Activated effector memory CD4-positive, alpha-beta T cell treated with Interleukin-2 at 50 U/mL for 16 hours (primary cell): Measurements from ENCODE around the gene NMUR2.

ENCODE experiments used
- DNase-seq: peaks from one replicate; pipeline ENCODE4 v3.0.0-alpha.2; 2020

The NMUR2 gene, protein sequence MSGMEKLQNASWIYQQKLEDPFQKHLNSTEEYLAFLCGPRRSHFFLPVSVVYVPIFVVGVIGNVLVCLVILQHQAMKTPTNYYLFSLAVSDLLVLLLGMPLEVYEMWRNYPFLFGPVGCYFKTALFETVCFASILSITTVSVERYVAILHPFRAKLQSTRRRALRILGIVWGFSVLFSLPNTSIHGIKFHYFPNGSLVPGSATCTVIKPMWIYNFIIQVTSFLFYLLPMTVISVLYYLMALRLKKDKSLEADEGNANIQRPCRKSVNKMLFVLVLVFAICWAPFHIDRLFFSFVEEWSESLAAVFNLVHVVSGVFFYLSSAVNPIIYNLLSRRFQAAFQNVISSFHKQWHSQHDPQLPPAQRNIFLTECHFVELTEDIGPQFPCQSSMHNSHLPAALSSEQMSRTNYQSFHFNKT

DNA sequence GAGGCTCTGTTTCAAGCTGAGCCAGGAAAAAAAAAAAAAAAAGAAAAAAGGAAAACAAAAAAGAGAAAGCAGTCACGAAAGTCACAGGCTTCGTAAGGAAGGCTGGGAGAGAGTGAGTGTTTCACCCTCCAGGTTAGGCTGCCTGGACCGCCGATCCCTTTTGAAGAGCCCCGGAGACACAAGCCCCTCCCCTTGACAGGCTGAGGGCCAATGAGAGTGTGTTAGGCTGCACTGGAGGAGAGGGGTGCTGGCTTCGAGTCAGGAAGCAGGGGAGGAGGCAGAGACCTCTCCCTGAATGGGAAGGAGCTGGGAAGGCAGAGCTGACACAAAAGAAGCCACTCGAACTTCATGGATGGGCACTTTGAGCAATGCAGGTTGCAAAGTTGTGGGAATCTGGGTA lies at the start of gene NMUR2:
TSS of gene NMUR2 (minus strand) at position 135 of the 400 bp plus-strand sequence. CDS start 166 bp downstream, outside the sequence.
- DNase-seq, result no peak

DNA sequence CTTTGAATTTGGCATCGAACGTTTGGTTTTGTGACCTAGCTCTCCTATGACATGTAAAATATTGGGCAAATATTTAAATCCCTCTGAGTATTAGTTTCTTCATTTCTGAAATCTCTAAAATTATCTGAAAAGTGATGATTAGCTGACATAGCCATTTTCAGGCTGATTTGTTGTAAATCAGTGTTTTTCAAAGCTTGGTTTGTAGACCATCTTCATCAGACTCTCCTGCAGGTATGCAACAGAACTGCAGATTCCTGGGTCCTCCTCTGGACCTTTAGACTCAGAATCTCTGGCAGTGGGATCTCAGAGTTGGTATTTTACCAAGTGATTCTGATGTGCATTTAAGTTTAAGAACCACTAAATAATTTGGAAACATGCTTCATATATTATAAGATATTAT lies 38.9 kb upstream of the NMUR2 start:
- no peak for DNase-seq

DNA sequence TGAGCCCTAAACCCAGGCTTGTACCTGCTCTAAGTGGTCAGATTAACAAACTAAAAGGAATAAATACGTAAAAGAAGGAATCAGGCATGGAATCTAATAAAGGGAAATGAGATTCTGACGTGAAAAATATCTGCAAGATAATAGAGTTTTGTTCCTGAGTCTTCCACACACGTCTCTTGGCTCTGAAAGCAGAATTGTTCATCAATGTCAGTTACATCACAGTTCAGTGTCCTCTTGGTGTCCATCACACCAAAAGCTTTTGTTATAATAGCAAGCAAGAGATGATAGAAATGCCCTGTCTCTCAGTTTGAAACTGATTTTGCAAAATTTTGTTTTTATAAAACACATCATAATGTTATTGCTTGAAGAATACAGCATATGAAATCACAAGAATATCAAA lies 34.7 kb upstream of the NMUR2 start:
- no peak for DNase-seq

DNA sequence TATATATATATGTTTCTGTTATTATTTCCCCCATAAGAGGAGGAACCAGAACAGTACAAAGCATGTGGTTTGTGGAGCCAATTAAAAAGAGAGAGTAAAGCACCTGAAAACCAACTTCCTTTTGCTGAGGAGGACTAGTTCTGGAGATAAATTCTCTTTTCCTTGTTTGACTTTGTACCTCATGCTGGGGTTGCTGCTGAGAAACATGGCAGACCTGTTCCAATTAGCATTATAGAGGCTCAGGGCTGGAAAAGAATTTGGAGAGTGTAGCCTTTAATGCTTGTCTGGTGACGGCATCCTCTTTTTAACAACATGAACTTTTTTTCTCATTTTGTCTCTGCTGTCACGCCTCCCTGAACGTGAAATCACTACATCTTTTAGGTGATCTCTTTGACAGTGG lies 32.8 kb upstream of the NMUR2 start:
- no peak for DNase-seq

DNA sequence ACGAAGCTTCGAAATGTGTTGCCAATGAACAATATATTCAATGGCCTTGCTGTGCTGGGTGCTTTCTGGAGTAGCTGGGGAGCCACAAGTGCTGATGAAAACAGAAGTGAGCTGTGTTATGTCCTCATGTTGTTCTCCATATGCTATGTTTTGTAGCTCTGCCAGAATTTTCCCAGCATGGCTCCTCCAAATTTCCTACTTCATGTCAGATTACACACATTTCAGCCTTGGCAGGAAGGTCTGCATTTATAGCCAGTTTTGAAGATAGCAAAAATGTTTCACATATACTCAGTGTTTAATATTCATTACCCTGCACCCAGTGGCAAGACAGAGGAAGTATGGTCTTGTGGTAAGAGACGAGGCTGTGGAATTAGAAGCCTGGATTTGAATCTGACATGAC lies 22.6 kb upstream of the NMUR2 start:
- no peak for DNase-seq

DNA sequence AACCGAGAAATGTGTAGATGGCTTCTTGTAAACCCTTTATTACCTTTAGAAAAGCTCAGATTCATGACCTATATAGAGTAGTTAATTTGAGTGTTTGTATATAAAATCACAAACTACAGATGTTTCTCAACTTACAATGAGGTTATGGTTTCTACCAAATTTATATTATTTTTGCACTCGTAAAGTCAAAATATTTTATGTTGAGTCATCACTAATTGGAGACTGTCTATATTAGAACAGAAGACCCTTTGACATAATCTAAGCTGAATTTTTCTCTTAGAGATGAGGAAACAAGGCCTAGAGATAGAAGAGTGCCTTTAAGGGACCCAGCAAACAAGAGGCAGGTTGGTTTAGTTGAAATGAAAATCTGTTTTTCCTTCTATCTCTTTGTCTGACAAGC lies 20.0 kb upstream of the NMUR2 start:
- no peak for DNase-seq

DNA sequence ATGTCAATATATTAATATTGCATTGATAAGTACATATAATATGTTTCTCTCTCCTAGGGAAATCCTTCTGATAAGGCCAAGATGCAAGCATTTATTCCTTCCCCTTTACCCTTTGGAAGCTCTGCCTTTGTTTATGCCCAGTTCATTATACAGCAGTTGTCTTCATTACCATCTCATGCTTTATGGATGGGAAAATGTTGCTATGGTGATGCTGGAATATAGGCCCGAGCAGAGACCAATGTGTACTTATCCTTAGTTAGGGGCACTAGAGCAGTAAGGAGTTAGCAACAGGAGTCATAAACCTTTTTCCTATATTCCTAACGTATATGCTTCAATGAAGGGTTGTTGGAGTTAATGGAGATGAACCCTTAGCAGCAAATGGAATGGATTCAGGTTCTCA lies 19.4 kb upstream of the NMUR2 start:
- DNase-seq, result no peak

DNA sequence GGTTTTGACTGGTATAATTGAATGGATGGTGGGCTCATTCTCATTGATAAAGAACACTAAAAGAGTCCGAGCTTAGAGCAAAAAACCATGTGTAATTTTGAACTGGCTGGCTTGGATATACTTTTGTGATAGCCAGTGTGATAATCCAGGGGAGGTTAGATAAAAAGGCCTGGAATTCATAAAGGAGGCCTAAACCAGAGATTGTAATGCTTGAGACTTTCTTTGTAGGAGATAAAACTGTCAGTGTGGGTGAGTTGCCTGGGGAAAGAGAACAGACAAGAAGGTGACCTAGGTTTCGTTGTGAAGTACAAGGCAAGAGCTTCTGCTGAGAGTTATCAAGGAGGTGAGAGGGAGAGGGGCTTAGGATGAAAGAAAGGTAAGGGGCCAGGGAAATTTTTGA lies 17.0 kb upstream of the NMUR2 start:
- DNase-seq, result no peak

DNA sequence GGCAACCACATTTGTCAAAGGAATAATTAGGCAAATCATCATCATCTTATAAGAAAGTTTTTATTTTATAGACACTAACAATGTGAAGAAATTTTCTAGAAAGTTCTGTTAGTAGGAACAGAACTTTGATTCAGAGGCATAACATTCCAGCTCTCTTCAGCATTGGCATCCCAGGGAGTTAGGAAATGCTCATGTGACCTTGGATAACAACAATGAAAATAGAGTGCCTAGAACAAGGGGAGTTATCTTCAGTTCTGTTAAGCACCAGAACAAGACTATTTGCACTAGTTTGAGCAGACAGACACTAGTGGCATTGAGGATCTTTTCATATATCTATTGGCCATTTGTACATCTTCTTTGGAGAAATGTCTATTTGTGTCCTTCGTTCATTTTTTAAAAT lies 7.0 kb upstream of the NMUR2 start:
- no peak for DNase-seq

DNA sequence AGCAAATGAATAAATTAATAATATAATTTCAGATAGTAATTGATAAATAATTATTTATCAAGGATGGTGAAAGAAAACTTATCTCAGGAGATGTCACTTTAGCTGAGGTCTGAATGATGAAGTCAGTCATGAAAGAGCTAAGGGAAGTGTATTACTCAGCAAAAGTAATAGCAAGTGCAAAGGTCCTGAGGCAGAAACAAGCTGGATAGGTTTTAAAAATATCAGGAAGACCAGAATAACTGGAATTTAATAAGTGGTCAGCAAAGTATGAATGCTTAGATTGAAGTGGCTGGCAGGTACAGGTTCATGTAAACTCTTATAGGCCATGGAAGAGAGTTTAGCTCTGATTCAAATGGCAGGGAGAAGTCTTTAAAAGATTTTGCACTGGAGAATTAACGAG lies 1.0 kb upstream of the NMUR2 start:
- no peak for DNase-seq

DNA sequence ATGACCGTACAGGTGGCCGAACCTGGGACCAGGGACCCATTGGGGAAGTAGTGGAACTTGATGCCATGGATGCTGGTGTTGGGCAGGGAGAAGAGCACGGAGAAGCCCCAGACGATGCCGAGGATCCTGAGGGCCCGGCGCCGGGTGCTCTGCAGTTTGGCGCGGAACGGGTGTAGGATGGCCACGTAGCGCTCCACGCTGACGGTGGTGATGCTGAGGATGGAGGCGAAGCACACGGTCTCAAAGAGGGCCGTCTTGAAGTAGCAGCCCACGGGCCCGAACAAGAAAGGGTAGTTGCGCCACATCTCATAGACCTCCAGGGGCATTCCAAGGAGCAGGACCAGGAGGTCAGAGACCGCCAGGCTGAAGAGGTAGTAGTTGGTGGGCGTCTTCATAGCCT lies 585 bp downstream of the NMUR2 start:
- no peak for DNase-seq

DNA sequence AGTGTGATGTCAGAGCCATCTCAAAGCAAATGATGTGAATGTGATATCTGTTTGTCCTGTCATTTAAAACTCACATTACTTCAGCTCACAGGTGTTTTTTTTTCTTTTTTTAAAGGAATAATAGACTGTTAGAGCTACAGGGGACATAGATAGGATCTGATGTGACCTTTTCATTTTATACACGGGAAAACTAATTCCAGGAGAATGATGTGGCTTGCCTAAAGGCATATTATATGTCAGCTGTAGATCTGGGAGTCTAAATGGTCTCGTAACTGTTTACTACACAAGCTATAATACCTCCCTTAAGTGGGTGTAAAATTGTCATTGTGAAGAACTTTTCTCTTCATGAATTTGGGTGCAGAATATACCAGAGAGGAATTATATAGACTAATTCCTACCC lies 2.0 kb downstream of the NMUR2 start:
- no peak for DNase-seq

DNA sequence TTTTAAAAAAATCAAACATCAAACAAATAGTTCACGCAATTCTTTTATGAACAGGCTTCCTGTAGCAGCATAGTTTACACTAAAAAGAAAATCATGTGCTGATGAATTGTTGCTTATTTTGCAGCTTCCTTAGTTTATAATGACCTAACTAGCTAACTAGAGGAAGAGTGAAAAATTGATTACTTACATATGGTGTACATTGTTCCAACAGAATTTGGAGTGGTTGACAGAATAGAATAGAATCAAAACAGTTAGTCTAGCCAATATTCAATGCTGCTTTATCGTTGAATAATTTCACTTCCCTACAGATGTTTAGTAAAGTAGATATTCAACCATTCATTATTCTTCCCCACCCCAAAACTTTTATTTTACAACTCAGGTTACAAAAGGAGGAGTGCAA lies 4.2 kb downstream of the NMUR2 start:
- DNase-seq, result no peak

DNA sequence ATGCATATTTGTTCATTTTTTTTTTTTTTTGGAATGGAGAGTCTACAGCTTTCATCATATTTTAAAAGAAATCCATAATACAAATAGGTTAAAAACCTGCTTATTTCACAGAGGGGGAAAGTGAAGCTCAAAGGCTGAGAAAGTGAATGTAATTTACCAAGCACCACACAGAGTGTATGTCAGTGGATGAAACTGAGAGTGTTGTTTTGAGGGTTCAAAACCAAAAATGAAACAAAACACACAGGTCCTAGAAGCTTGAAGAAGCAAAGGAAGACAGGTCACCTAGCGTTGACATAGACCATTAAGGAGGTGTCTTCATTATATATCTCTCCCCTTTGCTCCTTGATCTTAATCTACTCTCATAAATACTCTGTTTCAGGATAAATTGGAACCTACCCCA lies 7.5 kb downstream of the NMUR2 start:
- no peak for DNase-seq

DNA sequence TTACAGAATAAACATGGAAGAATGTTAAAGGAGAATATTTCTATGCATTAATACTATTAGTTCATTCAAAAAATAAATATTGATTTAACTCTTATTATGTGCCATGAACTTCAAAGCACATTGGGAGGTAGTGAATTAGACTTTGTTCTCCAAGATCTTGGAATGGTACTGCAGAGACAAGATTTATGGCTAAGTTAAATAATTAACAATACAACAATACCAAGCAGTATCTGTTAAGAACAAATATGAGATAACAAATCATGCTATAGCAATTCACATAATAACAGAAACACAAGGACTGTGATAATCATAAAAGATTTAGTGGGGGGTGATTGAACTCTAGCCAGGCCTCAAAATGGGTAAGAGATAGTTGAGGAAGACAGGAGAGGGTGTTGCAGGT lies 11.6 kb downstream of the NMUR2 start:
- no peak for DNase-seq

DNA sequence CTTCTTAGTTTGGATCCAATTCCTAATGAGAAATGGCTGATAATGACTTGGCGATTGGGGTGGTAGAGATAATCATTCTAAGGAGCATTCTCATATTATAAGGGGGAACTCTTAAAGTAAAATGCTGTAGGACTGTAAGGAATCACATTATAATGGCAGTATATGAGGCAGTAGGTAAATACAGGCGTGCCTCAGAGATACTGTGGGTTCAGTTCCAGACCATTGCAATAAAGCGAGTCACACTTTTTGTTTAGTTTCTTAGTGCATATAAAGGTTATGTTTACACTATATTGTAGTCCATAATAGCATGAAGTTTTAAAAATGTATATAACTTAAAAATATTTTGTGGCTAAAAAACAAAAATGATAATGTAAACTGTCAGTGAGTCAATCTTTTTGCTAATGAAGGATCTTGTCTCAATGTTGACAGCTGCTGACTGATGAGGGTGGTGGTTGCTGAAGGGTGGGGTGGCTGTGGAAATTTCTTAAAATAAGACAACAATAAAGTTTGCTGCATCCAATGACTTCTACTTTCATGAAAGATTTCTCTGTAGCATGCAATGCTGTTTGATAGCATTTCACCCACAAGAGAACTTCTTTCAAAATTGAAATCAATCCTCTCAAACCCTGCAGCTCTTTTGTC lies 15.8 kb downstream of the NMUR2 start:
- no peak for DNase-seq

DNA sequence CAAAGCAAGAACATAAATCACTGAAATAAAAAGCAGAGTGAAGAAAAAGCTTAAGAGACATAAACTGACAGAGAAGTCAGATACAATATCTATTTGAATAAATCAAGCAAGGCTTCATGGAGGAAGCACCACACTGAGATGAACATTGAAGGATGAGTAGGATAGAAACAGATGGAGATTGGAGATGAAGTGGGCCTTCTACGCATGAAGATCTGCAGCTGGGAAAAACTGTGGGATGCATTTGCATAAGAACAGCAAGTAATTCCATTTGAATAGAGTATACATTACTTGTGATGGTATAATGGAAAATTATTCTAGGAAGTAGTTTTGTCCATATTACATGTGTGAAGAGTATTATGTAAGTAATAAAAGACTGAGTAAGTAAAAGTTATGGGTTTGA lies 16.5 kb downstream of the NMUR2 start:
- no peak for DNase-seq

DNA sequence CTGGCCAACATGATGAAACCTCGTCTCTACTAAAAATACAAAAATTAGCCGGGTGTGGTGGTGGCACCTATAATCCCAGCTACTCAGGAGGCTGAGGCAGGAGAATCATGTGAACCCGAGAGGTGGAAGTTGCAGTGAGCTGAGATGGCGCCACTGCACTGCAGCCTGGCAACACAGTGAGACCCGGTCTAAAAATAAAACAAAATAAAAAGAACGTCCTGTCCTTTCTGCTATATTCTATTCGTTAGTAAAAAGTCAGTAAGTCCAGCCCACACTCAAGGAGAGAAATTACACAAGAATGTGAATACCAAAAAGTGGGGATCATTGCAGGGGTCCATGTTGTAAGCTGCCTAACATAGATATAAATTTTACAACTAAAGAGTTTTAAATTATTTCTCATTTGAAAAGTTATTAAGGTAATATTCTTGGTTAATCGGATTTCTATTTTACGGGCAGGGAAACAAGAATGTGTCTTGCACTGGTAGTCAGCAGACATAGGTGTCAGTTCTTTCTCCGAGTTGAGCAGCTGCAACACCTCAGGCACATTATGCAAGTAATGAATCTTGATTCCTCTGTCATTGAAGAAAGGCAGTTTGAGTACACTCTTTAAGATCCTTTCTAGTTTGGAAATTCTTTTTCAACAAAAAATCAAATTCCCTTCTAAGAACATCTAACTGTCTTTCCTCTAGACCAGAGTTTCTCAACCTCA lies 24.5 kb downstream of the NMUR2 start:
- DNase-seq, result no peak

DNA sequence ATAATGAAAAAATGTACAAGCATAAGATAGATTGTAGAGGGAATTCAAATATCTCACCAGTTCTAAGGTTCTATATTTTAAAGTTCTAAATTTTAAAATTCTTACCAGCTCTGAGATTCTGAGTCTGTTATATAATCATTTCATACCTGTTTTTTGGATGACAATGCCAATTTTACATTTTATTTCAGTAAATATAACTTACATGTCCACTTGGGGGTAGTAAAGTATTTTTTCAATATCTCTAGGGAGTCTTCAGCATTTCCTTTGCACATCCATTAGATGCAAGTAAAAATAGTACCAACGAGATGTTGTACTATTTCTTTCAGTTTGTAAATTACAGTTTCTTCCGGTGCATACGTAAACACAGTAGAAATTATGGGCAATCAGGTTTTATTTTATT lies 25.7 kb downstream of the NMUR2 start:
- DNase-seq, result no peak

DNA sequence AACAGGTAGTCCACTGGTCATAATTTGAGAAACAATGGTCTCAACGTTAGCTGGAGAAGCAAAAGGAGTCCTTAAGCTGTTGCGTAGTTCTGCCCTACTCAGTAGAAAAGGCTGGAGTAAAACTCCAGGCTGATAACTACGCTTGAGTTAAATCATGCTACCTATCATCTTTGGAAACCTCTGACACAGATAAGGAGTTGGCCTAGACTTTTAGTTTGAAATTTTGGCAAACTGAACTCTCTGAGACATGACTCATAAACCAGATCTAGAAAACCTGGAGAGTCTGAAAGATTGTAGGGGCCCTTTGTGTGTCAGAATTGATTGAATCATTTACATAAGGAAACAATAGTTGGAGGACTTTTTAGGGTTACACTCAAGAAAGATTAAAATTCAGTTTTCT lies 26.3 kb downstream of the NMUR2 start:
- DNase-seq, result no peak

DNA sequence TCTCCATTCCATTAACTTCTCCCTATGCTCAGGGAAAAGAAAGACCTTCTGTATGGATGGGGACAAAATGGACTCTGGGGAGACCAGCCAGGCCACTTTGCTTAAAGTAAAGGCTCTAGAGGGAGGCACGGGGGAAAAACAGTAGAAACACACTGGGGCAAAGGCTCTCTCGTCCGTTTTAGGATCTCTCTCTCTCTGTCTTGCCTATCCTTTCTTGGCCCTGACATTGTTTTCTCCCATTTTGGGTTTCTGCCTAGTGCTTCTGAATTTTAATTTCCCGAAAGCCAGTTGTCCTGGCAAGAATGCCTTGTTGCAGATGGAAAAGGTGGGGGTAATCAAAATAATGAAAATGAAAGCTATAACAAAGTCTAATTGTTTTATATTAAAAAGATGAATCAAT lies 28.2 kb downstream of the NMUR2 start:
- DNase-seq, result no peak

DNA sequence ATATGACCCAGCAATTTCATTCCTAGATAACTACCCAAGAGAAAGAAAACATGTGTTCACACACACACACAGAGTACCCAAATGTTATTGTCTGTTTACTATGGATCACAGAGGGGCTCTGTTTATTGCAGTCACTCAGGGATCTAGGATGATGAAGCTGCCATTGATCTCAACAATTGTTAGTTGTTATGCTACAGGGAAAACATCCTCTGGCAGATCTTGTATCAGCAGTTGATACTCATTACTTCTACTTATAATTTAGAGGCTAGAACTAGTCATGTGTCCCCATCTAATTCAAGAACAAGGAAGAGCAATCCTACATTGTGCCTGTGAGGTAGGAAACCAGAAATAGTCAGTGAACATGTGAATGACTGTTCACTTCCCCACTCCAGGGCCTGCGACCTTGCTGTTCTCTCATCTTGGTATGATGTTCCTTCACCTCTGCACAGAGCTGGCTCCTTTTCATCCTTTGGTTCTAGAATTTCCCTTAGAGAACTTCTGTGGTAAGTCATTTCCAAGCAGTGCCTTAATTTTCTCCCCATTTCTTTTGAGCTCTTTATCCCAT lies 30.3 kb downstream of the NMUR2 start:
- DNase-seq, result no peak

DNA sequence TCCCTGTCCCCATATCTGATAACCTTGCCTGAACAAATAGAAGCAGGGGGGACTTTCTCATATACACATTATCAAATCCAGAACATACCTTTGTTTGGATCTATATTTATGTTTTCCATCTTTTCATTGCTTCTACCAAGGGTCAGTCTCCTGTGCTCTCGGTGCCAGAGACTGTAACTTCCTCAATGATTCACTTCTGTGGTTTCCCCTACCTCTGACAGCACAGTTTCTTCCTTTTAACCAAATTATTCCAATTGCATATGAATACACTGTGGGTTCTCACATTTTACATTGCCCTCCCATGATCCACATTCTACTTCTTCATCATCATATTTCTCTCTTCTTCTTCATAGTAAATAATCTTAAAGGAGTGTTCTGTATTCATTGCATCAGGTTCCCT lies 32.2 kb downstream of the NMUR2 start:
- no peak for DNase-seq

DNA sequence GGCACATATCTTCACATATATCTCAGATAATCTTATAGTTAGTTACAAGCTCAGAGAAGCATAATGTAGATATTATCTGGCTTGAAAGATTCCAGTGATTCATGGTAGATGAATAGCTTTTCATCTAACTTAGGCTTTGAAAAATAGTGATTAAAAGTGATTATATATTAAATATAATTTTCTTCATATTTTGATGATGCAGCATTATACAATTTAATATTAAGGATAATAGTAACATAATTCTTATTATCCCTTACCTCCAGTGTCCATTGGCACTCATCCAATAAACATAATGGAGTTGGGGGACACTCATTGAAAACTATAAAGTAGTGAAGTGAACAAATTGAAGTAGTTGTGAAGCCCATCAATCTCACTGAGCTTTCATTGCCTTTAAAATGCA lies 35.8 kb downstream of the NMUR2 start:
- DNase-seq, result no peak
